ENCODE data around the gene NDUFAF4. TPM values are rescaled to one million over a fixed set of nuclear protein-coding genes. Genes with fewer than 3 reads are reported as not detected.

Gene NDUFAF4
- total RNA-seq, 2 donors from 2014 or later, result 48.0 to 51.9 TPM

DNA sequence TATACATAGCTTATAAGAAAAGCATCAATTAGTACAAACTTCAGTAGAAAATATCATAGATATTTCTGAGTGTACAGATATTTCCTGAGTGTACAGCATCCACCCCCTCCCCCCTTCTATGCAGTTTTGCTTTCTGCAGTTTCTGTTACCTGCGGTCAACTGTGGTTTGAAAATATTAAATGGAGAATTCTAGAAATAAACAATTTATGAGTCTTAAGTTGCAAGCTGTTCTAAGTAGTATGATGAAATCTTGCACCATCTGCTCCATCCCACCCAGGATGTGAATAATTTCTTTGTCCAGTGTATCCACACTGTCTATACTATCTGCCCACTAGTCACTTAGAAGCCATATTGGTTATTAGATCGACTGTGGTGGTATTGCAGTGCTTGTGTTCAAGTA, 44.6 kb downstream of the NDUFAF4 start:
- Mint-ChIP-seq H3K27ac (no peak overlapping the region), H3K4me1 (no peaks in the 10 kb centered on the region), H3K36me3 (ENCODE audit: low read depth) (no peaks in the 10 kb centered on the region), H3K4me3 (no peak overlapping the region), H3K9me3 (peaks cover 16% of the 10 kb centered on the region), H3K27me3 (ENCODE audit: insufficient read depth) (no peaks in the 10 kb centered on the region)
- H3K9ac ChIP-seq (ENCODE audit: extremely low read depth, low read length, poor library complexity, severe bottlenecking), result no peak overlapping the region
- no peak for DNase-seq
- no peaks in the 10 kb centered on the region for H3K9me3 ChIP-seq (ENCODE audit: control insufficient read depth, low read length)
- no peaks in the 10 kb centered on the region for H3K27me3 ChIP-seq (ENCODE audit: control insufficient read depth, insufficient read depth, low read length, poor library complexity, severe bottlenecking)
- H3K27ac ChIP-seq (ENCODE audit: low read depth, low read length), result no peak overlapping the region
- H3K36me3 ChIP-seq (ENCODE audit: control insufficient read depth, insufficient read depth, low read length), result no peaks in the 10 kb centered on the region
- no CpG with 5 or more reads among the region's 2 CpGs for WGBS, 2 experiments (ENCODE audit: insufficient coverage in 1 of 2, insufficient read length in 1 of 2)
- no peaks in the 10 kb centered on the region for H3K4me1 ChIP-seq (ENCODE audit: control insufficient read depth, insufficient read depth, low read length)
- TF ChIP-seq, protein P1, sequence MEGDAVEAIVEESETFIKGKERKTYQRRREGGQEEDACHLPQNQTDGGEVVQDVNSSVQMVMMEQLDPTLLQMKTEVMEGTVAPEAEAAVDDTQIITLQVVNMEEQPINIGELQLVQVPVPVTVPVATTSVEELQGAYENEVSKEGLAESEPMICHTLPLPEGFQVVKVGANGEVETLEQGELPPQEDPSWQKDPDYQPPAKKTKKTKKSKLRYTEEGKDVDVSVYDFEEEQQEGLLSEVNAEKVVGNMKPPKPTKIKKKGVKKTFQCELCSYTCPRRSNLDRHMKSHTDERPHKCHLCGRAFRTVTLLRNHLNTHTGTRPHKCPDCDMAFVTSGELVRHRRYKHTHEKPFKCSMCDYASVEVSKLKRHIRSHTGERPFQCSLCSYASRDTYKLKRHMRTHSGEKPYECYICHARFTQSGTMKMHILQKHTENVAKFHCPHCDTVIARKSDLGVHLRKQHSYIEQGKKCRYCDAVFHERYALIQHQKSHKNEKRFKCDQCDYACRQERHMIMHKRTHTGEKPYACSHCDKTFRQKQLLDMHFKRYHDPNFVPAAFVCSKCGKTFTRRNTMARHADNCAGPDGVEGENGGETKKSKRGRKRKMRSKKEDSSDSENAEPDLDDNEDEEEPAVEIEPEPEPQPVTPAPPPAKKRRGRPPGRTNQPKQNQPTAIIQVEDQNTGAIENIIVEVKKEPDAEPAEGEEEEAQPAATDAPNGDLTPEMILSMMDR (conservative IDR thresholded peaks at IDR 0.05), result no peak
- H3K4me3 ChIP-seq (ENCODE audit: low read length), result no peak overlapping the region

DNA sequence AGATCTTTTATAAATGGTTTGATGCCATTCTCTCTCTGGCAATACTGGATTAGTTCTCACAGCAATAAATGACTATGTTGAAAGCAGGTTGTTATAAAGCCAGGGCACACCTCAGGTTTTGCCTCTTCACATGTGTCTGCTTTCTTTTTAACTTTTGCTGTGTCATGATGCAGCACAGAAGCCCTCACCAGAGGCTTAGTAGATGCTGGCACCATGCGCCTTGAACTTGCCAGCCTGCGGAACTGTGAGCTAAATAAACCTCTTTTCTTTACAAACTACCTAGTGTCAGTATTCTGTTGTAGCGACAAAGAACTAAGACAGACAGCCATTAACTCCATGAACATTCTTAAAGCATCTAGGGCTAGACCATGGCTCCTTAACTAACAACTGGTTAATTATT, 45.1 kb downstream of the NDUFAF4 start:
- H3K27me3 ChIP-seq (ENCODE audit: control insufficient read depth, insufficient read depth, low read length, poor library complexity, severe bottlenecking), result no peaks in the 10 kb centered on the region
- Mint-ChIP-seq H3K4me1 (no peaks in the 10 kb centered on the region), H3K4me3 (no peak overlapping the region), H3K36me3 (ENCODE audit: low read depth) (no peaks in the 10 kb centered on the region), H3K9me3 (peaks cover 16% of the 10 kb centered on the region), H3K27me3 (ENCODE audit: insufficient read depth) (no peaks in the 10 kb centered on the region), H3K27ac (no peak overlapping the region)
- 90% methylated on average over 3 of the region's 3 CpGs; no CpG with 5 or more reads in 1 of the 2 experiments for WGBS, 2 experiments (ENCODE audit: insufficient coverage in 1 of 2, insufficient read length in 1 of 2)
- no peak overlapping the region for H3K4me3 ChIP-seq (ENCODE audit: low read length)
- H3K9ac ChIP-seq (ENCODE audit: extremely low read depth, low read length, poor library complexity, severe bottlenecking), result no peak overlapping the region
- TF ChIP-seq, protein P1 (conservative IDR thresholded peaks at IDR 0.05), result no peak
- H3K27ac ChIP-seq (ENCODE audit: low read depth, low read length), result no peak overlapping the region
- no peaks in the 10 kb centered on the region for H3K4me1 ChIP-seq (ENCODE audit: control insufficient read depth, insufficient read depth, low read length)
- no peaks in the 10 kb centered on the region for H3K9me3 ChIP-seq (ENCODE audit: control insufficient read depth, low read length)
- DNase-seq, result no peak
- H3K36me3 ChIP-seq (ENCODE audit: control insufficient read depth, insufficient read depth, low read length), result no peaks in the 10 kb centered on the region

DNA sequence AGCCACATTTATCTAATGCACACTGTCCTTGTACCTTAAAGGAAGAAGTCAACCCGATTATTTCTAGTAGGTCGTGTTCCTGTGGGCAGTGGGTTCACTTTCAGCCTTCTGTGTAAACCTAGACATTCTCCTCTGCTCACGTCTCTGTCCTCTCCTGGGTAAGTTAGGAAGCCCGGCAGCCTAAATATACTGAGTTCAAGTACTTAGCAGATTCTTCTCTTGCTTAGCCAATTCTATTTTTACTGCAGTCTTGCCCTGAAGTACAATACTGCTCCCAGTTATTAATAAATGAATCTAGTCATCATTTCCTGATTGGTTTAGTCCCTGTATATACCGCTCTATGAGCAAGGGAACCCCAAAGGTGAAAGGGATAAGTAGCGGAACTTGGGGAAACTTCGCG, 45.8 kb downstream of the NDUFAF4 start:
- Mint-ChIP-seq H3K27me3 (ENCODE audit: insufficient read depth) (peaks cover 3% of the 10 kb centered on the region), H3K9me3 (peaks cover 23% of the 10 kb centered on the region), H3K27ac (no peak overlapping the region), H3K36me3 (ENCODE audit: low read depth) (no peaks in the 10 kb centered on the region), H3K4me1 (no peaks in the 10 kb centered on the region), H3K4me3 (no peak overlapping the region)
- TF ChIP-seq, protein P1 (conservative IDR thresholded peaks at IDR 0.05), result no peak
- Histone ChIP-seq H3K9ac (ENCODE audit: extremely low read depth, low read length, poor library complexity, severe bottlenecking) (no peak overlapping the region), H3K36me3 (ENCODE audit: control insufficient read depth, insufficient read depth, low read length) (no peaks in the 10 kb centered on the region), H3K9me3 (ENCODE audit: control insufficient read depth, low read length) (no peaks in the 10 kb centered on the region), H3K27ac (ENCODE audit: low read depth, low read length) (no peak overlapping the region), H3K4me1 (ENCODE audit: control insufficient read depth, insufficient read depth, low read length) (no peaks in the 10 kb centered on the region), H3K4me3 (ENCODE audit: low read length) (no peak overlapping the region), H3K27me3 (ENCODE audit: control insufficient read depth, insufficient read depth, low read length, poor library complexity, severe bottlenecking) (no peaks in the 10 kb centered on the region)
- WGBS, 2 experiments (ENCODE audit: insufficient coverage in 1 of 2, insufficient read length in 1 of 2), result 93 to 94% methylated on average over 5 to 8 of the region's 8 CpGs
- DNase-seq, result no peak

Measured in endodermal cell (in vitro differentiated cells).